SK-N-SH (cell line): ENCODE measurements around the gene KCNK17.
"Not testable (repeated sequence)": the region's sequence is repeated elsewhere in the genome, so short reads cannot be mapped to it uniquely, and the experiment has no call there.

Experiments
- CTCF ChIP-seq: fragments of 200-600 bp; sonication (generic); IDR thresholded peaks from 2 replicates; pipeline ENCODE4 v1.6.1; 2017; ENCODE audit warnings: antibody characterized with exemption, mild to moderate bottlenecking, moderate library complexity
- EP300 ChIP-seq, 2 experiments: IDR thresholded peaks; 2 replicates each; pipeline versions ENCODE4 v1.4.0 to v1.6.1; 2012; ENCODE audit warnings: borderline replicate concordance in 1 of 2, low read depth in 1 of 2, low read length in 1 of 2
- IRF3 ChIP-seq: fragments of 150-350 bp; IDR thresholded peaks from 2 replicates; pipeline ENCODE4 v1.6.1; 2016; ENCODE audit warnings: mild to moderate bottlenecking, low read depth, low read length
- POLR2AphosphoS5 ChIP-seq: IDR thresholded peaks from 2 replicates; pipeline ENCODE4 v1.6.1; 2012; ENCODE audit warnings: low read depth, low read length
- RAD21 ChIP-seq: IDR thresholded peaks from 2 replicates; pipeline ENCODE4 v1.6.1; 2012; ENCODE audit warnings: mild to moderate bottlenecking, low read length
- RCOR1 ChIP-seq: fragments of 150-350 bp; IDR thresholded peaks from 2 replicates; pipeline ENCODE4 v1.6.1; 2017; ENCODE audit warnings: antibody characterized with exemption, low read length
- REST ChIP-seq: IDR thresholded peaks from 2 replicates; pipeline ENCODE4 v1.6.1; 2012; ENCODE audit warnings: mild to moderate bottlenecking, low read depth, low read length, moderate library complexity
- TAF1 ChIP-seq: IDR thresholded peaks from 2 replicates; pipeline ENCODE4 v1.6.1; 2012; ENCODE audit warnings: low read depth, mild to moderate bottlenecking, low read length, moderate library complexity, borderline replicate concordance
- USF2 ChIP-seq: fragments of 150-350 bp; IDR thresholded peaks from 2 replicates; pipeline ENCODE4 v1.6.1; 2017; ENCODE audit warnings: antibody characterized with exemption, low read length, low read depth, borderline replicate concordance
- YY1 ChIP-seq: IDR thresholded peaks from 2 replicates; pipeline ENCODE4 v1.4.0; 2012; ENCODE audit warnings: low read depth, mild to moderate bottlenecking

- TF ChIP-seq RAD21; CTCF; YY1; RCOR1; REST; IRF3; EP300 (IDR thresholded peaks at IDR 0.05; ENCODE audit: borderline replicate concordance in 1 of 2, low read depth in 1 of 2, low read length in 1 of 2); USF2; POLR2AphosphoS5; TAF1: not testable (repeated sequence)
Observed at GRCh38 chr6:39286596-39286995, 27.6 kb downstream of the KCNK17 start.
